NCI-H1694 treated with DMSO at 0.1 percent for 48 hours (cell line): Measurements from ENCODE around the gene NOC2L.
"Not testable (repeated sequence)": the region's sequence is repeated elsewhere in the genome, so short reads cannot be mapped to it uniquely, and the experiment has no call there.

Source experiments
- DNase-seq: peaks from one replicate; lab custom pipeline; 2025; lab: John Stamatoyannopoulos, UW

Gene NOC2L

GRCh38 chr1:993379-993995 is 34.4 kb upstream of the NOC2L start:
- DNase-seq = no peak

- no peak for DNase-seq
Measured at GRCh38 chr1:992362-992761, 33.3 kb upstream of the NOC2L start.

GRCh38 chr1:991895-992294 is 32.8 kb upstream of the NOC2L start:
- no peak for DNase-seq

GRCh38 chr1:991275-991674 is 32.2 kb upstream of the NOC2L start:
- DNase-seq = not testable (repeated sequence)

- not testable (repeated sequence) for DNase-seq
Measured at GRCh38 chr1:988061-988460, 29.0 kb upstream of the NOC2L start.

- no peak for DNase-seq
Measured at GRCh38 chr1:985126-985525, 26.1 kb upstream of the NOC2L start.

- DNase-seq = no peak
Measured at GRCh38 chr1:984476-984814, 25.4 kb upstream of the NOC2L start.

- DNase-seq = peak; percentile 20
Measured at GRCh38 chr1:983798-984475, 24.9 kb upstream of the NOC2L start.

GRCh38 chr1:982765-983436 is 23.8 kb upstream of the NOC2L start:
- DNase-seq = no peak

- no peak for DNase-seq
Measured at GRCh38 chr1:981955-982558, 23.0 kb upstream of the NOC2L start, which contains the start of gene PERM1. PERM1 (minus strand) TSS chr1:982093; CDS start chr1:981029, 1,064 bp downstream.

GRCh38 chr1:981491-981954 is 22.5 kb upstream of the NOC2L start:
- no peak for DNase-seq

GRCh38 chr1:980602-981395 is 21.7 kb upstream of the NOC2L start:
- no peak for DNase-seq

- DNase-seq = no peak
Measured at GRCh38 chr1:980137-980571, 21.1 kb upstream of the NOC2L start.

GRCh38 chr1:979744-980072 is 20.7 kb upstream of the NOC2L start:
- DNase-seq = no peak

GRCh38 chr1:978835-979743 is 20.0 kb upstream of the NOC2L start:
- no peak for DNase-seq

GRCh38 chr1:978069-978834 is 19.2 kb upstream of the NOC2L start:
- DNase-seq = no peak

- not testable (repeated sequence) for DNase-seq
Measured at GRCh38 chr1:976791-977190, 17.7 kb upstream of the NOC2L start.

- DNase-seq = no peak
Measured at GRCh38 chr1:975896-976683, 17.0 kb upstream of the NOC2L start.

- DNase-seq = no peak
Measured at GRCh38 chr1:975365-975764, 16.3 kb upstream of the NOC2L start.
